ENCODE results near the gene LCN6.

GRCh38 chr9:136787690-136788400, 39.5 kb upstream of the LCN6 start:
- peak; percentile 83 for TF ChIP-seq SMC3 (conservative IDR thresholded peaks at IDR 0.05; ENCODE audit: poor library complexity)
- TF ChIP-seq, protein P1, sequence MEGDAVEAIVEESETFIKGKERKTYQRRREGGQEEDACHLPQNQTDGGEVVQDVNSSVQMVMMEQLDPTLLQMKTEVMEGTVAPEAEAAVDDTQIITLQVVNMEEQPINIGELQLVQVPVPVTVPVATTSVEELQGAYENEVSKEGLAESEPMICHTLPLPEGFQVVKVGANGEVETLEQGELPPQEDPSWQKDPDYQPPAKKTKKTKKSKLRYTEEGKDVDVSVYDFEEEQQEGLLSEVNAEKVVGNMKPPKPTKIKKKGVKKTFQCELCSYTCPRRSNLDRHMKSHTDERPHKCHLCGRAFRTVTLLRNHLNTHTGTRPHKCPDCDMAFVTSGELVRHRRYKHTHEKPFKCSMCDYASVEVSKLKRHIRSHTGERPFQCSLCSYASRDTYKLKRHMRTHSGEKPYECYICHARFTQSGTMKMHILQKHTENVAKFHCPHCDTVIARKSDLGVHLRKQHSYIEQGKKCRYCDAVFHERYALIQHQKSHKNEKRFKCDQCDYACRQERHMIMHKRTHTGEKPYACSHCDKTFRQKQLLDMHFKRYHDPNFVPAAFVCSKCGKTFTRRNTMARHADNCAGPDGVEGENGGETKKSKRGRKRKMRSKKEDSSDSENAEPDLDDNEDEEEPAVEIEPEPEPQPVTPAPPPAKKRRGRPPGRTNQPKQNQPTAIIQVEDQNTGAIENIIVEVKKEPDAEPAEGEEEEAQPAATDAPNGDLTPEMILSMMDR (IDR thresholded peaks at IDR 0.05; ENCODE audit: poor library complexity, severe bottlenecking) = peak; percentile 97
- TF ChIP-seq EZH2 (IDR thresholded peaks at IDR 0.05; ENCODE audit: borderline replicate concordance, insufficient read depth, low read length, poor library complexity, severe bottlenecking) = no peak
- no peak for TF ChIP-seq POLR2AphosphoS5 (IDR thresholded peaks at IDR 0.05)
- TF ChIP-seq RAD21 (conservative IDR thresholded peaks at IDR 0.05) = peak; percentile 93
- TF ChIP-seq EP300 (conservative IDR thresholded peaks at IDR 0.05; ENCODE audit: poor library complexity, severe bottlenecking) = no peak
